Superior temporal gyrus (tissue), 1 donor: ENCODE measurements around the gene CNPPD1.

Experiments
- DNase-seq: peaks from one replicate; pipeline ENCODE4 v3.0.0-alpha.2; 2016; ENCODE audit errors: extremely low spot score

Gene CNPPD1

DNA sequence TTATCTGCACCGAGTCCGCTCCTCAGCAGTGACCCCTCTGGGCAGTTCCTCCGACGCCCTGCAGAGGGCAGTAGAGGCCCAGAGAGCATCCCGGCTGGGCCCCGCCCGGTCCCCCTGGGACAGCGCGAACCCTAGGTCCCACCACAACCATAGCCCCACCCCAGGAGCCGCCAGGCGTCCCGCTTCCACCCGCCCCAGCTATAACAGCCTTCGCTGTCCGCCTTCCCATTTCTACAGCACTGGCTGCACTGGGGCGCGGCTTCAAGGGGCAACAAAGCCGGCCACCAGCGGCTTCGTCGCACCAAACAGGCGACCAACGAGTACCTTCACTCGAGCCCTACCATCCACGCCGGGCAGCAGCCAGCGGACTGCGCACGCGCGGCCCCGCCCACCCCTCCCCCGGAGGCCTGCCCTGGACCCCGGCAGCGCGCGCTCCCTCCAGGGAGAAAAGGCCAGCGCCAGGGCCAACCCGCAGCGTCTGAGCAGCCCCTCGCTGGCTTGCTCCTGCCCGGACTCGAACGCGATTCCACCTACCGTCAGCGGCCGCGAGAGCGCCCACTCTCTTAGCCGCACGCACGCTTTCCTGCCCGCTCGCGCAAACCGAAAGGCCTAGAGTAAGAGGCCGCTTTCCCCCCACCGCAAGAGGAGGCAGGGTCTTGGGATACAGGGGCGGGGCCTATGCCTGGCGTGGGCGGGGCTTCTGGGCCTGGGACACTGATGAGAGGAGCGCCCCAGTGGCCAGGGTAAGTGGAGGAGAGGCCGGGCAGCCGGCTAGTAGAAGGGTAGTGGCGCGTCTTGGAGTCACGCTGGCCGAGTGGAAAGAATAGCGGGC lies 16.3 kb downstream of the CNPPD1 start, which contains the start of gene NHEJ1:
Gene NHEJ1 (minus strand): TSS at position 630 of the 832 bp plus-strand sequence. CDS start 2,453 bp downstream, outside the sequence.
- peak; percentile 91 for DNase-seq

DNA sequence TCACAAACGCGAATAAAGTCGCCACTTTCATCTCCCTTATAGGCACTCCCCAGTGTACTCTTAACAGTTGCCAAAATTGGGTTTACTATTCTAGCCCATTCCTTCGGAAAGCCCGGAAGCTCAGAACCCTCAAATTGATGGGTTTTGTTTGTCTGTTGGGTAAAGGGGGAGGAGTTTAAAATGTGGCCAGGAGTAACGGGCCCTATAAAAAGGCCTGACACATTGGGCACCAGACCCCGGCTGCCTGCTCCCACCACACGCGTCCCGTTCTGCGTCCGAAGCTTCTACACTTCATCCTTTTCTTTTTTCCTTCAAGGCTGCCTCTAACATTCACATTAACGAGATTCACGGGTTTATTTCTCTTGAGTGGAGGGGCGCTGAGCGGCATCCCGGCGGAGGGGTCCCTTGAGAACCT lies 16.9 kb downstream of the CNPPD1 start:
- DNase-seq: no peak

DNA sequence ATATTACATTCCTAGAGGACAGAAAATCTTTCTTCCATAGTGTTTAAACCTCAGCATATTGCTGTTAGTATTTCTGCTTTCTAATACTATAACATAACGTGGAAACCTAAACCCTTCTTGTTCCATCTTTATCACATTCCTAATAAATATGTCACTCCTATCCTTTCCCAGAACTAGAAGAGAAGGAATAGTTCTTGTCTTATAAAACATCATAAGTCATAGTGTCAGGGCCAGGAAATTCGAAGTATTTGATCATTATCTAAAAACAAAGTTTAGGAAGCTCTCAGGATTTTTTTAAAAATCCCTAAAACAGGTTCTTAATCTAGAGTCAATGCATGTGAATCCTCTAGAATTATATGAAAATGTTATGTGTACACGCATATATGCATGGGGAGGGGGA lies 18.1 kb downstream of the CNPPD1 start:
- DNase-seq: no peak

DNA sequence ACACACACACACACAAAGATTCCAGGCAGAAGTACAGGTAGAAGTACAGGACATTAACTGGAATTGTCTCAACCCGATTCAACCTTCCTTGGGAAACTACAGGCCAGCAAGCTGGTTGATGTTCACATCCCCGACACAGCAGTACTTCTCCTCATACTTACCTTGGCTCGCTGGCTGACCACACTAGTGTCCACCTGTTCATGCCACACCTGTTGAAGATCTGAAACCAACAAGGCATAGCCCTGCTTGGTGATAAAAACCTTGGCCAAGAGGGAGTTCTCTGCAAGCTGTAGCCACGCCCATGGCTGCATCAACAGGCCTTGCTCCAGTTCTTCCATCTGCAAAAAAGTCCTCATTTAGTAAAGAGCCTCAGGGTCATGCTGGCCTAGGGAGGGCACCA lies 18.7 kb downstream of the CNPPD1 start:
- DNase-seq: no peak

DNA sequence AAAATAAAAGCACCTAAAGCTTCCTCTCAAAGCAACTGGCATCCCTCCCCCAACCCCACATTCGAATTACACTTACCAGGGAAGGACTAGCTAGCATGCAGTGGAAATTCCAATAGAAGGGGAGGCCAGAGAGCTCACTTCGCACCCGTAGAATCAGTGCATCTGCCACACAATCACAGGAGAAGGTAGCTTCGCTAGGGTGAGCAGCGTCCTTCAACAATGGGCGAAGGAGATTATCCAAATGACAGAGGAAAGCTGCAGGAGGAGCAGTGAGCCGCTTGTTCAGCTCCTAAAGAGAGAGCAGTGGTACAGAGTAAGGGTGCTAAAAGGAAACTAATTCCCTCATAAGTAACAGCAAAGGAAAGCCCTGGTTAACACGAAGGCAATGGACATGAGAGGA lies 19.3 kb downstream of the CNPPD1 start:
- no peak for DNase-seq

DNA sequence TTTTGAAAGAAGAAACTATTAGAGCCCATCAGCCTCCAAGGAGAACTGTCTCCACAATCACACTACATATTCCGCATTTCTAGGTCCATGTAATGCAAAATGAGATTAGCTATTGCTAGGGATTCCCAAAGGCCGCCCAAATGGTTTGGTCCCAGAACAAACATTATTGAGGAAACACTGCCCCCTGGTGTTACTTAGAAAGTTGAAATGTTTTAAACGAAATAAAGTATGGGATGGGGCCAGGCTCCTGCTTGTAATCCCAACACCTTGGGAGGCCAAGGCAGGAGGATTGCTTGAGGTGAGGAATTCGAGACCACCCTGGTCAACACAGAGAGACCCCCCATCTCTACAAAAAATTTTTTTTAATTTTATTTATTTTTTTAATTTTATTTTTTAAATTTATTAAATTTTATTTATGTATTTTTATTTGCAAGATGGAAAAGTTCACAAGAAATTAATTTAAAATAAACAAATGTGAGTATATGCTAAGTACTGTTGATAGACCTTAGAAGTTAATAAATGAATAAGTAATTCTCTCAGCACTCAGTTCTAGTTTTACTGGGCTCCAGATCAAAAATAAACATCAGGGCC lies 21.6 kb downstream of the CNPPD1 start:
- DNase-seq: peak; percentile 95

DNA sequence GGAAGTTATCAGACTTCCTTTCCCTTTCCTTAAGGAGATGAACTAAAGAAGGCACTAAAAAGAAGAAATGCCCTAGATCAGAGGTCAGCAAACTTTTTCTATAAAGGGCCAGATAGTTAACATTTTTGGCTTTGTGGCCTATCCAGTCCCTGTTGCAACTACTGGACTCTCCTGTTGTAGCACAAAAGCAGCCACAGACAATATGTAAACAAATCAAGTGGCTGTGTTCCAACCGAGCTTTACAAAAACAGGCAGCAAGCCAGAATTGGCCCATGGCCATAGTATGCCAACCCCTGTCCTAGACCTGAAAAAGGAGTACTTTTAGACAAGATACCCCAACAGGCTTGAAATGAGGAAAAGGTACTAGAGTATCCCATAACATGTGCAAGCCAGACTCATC lies 27.1 kb downstream of the CNPPD1 start:
- no peak for DNase-seq

GRCh38 chr2:219142329-219142728 lies 34.4 kb downstream of the CNPPD1 start:
- DNase-seq: no peak

GRCh38 chr2:219140722-219141121 lies 36.0 kb downstream of the CNPPD1 start:
- DNase-seq: no peak

DNA sequence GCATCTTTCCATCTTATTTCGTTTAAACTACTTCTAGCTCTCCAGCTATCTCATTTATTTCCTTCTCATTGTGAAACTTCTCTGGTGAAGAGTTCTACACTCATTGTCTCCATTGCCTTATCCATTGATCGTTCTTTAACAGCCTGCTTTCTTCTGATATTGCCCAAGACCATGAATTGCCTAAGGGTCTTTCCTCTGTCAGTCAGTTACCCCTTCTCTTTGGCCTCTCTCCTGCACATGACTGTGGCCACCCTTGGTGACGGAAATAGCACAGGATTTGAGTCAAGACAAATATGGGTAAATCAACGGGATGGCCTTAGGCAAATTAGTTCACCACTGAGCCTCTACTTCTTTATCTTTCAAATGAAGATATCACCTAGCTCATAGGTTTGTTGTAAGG lies 42.7 kb downstream of the CNPPD1 start:
- no peak for DNase-seq

GRCh38 chr2:219131744-219132143 lies 45.0 kb downstream of the CNPPD1 start:
- DNase-seq: no peak

DNA sequence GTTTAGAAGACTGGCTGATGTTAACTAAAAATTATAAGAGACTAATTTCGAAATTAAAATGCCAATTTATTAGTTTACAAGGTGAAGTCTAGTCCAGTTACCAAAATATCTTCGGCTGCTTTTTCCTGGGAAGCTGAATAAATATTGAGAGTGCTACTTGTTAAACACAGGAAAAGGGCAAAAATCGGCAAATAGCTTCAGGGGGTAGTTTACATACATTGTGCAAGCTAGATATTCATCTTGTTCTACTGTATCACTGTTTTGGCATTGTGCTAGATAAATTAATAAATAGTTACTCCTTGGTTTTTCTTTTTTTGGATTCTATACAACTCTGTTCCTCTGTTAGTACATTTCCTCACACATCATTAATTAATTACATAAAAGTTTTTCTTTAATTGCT lies 45.4 kb downstream of the CNPPD1 start:
- DNase-seq: no peak

DNA sequence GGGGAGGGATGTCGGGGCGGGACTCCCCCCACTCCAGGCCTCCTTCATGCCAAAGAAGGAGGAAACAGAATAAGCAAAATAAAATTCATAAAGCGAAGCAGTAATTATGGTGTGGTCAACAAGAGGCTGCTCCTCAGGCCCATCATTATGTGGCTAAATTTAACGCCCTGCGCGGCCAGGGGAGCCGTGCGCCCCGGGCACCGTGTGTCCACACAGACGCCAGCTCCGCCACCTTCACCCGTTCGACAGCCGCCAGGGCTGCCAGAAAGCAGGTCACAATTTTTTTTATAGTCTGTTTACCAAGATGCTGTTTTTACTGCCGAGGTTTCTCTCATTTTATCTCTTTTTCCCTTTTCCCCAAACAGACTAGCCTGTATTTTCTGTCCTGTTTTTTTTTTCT lies 47.1 kb downstream of the CNPPD1 start:
- DNase-seq: no peak

DNA sequence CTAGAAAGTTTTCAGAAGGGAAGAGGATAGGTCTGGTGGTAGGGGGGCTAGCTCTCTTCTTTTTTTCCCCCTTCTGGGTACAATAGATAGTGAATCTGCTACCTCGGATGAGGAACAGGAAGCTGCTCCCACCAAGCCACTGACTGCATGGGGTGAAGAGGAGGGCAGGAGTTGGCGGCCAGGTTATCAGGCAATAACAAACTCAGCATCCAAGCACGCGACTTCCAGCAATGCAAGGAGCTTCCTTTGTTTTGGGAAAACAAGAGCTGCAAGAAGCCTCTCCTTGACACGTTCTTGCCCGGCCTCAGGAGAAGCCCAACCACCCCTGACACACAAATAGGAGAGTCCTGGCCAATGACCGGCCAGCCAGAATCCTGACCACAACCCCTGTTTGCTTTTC lies 48.3 kb downstream of the CNPPD1 start:
- DNase-seq: no peak

GRCh38 chr2:219127037-219127635 lies 49.6 kb downstream of the CNPPD1 start:
- DNase-seq: no peak

- no peak for DNase-seq
Measured at GRCh38 chr2:219126555-219126954, 50.2 kb downstream of the CNPPD1 start.

GRCh38 chr2:219125886-219126270 lies 50.8 kb downstream of the CNPPD1 start:
- DNase-seq: no peak

DNA sequence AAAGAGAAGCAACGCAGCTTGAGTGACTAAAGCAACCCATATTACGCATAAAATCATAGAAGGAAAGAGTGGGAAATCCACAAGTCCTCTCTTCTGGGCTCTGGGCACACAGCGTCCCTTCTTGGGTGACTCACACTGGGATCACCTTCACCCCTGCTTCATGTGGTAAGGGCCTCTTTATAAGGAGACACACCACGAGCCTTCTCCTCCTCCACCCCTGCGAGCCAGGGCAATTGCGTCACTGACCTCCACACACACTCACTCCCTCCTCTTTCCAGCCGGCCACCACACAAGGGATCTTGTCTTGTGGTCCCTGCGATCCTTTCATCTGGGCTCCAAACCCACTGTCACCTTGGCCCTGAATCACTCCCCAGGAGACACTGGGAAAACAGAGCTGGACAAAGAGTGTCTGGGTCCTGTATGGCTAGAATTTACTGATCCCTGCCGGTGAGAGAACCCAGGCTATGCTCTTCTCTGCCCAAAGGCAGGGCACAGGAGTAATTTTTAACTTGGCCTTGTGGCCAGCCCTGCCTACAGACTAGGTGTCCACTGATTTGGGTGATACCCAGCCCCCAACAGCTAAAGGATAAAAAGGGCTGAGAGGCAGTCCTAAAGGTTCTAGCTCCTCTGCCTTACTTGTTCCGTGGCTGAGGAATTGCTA lies 51.4 kb downstream of the CNPPD1 start:
- no peak for DNase-seq

DNA sequence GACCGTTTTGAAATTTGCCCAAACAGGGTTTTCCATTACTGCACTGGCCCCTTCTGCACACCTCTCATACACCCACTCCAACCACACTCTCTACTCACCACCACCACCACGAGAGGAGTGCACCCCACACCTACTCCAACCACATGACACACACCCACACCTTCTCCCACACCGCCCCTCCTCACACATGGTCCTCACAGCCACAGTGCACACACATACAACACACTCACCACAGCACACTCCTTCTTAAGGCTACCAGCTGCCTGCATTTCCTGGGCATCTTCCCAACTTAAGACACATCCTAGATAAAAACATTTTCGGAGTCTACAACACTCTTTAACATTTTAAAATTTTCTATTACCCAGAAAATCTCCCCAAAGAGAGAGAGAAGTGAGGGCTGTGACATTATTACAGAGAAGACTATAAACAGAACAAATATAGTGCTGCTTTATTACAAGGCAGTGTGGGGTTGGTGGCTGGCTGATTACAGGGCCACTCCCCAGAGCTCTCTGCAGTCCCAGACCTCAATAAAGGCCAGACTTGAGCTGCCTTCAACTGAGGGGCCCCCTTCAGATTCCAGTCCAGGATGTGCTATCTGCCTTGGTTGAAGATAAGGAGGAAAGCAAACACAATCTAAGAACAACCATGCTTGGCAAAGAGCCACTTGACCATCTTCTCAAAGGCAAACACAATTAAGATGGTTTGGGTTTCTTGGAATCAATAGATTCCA lies 52.2 kb downstream of the CNPPD1 start:
- peak; percentile 24 for DNase-seq

DNA sequence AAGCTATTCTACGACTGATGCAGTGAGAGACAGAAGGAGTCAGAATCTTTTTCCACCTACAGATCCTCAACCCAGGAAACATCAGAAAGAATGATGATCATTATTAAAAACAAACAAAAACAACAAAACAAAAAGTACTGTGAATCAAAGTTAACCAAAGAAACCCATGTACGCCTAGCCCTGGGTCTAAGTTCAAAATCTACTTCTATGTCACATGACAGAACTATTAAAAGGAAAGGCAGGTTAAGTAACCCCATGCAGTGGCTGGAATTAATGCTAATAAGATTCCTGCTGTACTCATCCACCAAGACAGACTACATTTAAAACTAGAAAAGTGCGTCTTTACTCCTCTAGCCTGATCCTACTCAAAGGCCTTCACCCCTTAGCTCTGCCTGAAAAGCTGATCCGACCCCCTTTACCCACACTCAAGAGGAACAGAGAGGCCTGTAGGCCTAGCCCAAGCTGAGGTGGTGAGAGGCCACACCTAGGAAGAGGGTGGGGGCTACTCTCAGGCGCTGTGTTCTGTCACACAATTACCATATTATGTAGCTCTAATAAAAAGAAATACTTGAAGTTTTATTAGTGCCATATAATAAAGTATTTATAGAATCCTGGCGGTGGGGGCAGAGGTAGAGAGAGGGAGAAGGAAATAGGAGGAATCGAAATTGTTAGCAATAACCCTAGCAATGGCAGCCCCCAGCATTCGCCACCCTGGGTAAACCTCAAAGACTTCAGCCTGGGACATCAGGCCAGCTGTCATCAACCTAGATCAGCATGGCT lies 53.2 kb downstream of the CNPPD1 start:
- DNase-seq: no peak
